SK-N-SH (cell line): Measurements from ENCODE around the gene RAB3A. TPM values are rescaled to one million over a fixed set of nuclear protein-coding genes. Genes with fewer than 3 reads are reported as not detected.
A peak's percentile ranks its signal among the peaks of the same experiment; 100 is the strongest.

Experiments used
- CTCF ChIA-PET: fragments of 300-600, 350-600 bp; formaldehyde crosslinking; extraction: SDS; loops from one replicate; lab custom pipeline; 2021; lab: Yijun Ruan, JAX
- POLR2A ChIA-PET: fragments of 350-600 bp; sonication (Branson Sonifier 250); formaldehyde crosslinking; extraction: SDS; loops from one replicate; lab custom pipeline; 2020; ENCODE audit warnings: antibody characterized with exemption, inconsistent platforms; lab: Yijun Ruan, JAX
- DNase-seq: peaks from one replicate; pipeline ENCODE4 v3.0.0; 2012
- H2AFZ ChIP-seq: fragments of 200-600 bp; sonication (generic); 2 replicates; pipeline ENCODE4 v1.8.1; 2016; ENCODE audit warnings: antibody characterized with exemption, mild to moderate bottlenecking, low read depth
- H3F3A ChIP-seq: fragments of 200-600 bp; sonication (generic); replicated peaks from 2 replicates; pipeline ENCODE3; 2016; ENCODE audit warnings: antibody characterized with exemption, mild to moderate bottlenecking; ENCODE audit not compliant: insufficient read depth
- H3K27ac ChIP-seq, 2 experiments: fragments of 200-500 bp in 1 of 2; fragments of 200-600 bp in 1 of 2; sonication (Bioruptor generic) in 1 of 2; sonication (generic), shearing (Covaris generic) in 1 of 2; 2 replicates each; pipeline versions ENCODE4 v1.5.1 to v1.6.1; 2014 to 2016; ENCODE audit warnings: low read depth in 2 of 2, inconsistent platforms in 1 of 2, low read length in 1 of 2, mild to moderate bottlenecking in 1 of 2, mixed read lengths in 1 of 2
- H3K27me3 ChIP-seq: fragments of 200-600 bp; sonication (generic), shearing (Covaris generic); 2 replicates; pipeline ENCODE4 v1.6.1; 2016; ENCODE audit warnings: mixed run types; ENCODE audit not compliant: insufficient read depth
- H3K36me3 ChIP-seq, 2 experiments: fragments of 200-500 bp in 1 of 2; fragments of 200-600 bp in 1 of 2; sonication (Bioruptor generic) in 1 of 2; sonication (generic) in 1 of 2; replicated peaks in 1 of 2; 2 replicates each; pipeline versions ENCODE3 to v1.5.1; 2014 to 2016; ENCODE audit warnings: low read length in 1 of 2, mild to moderate bottlenecking in 1 of 2; ENCODE audit not compliant: insufficient read depth in 2 of 2, control insufficient read depth in 1 of 2
- H3K4me1 ChIP-seq, 2 experiments: fragments of 200-500 bp in 1 of 2; fragments of 200-600 bp in 1 of 2; sonication (Bioruptor generic) in 1 of 2; sonication (generic), shearing (Covaris generic) in 1 of 2; 2 replicates each; pipeline versions ENCODE4 v1.5.1 to v1.6.1; 2014 to 2016; ENCODE audit warnings: low read depth in 1 of 2, low read length in 1 of 2, mixed run types in 1 of 2; ENCODE audit not compliant: insufficient read depth in 2 of 2, control insufficient read depth in 1 of 2
- H3K4me2 ChIP-seq: fragments of 200-600 bp; sonication (generic), shearing (Covaris generic); 2 replicates; pipeline ENCODE4 v1.6.1; 2017; ENCODE audit warnings: mixed run types
- H3K4me3 ChIP-seq, 2 experiments: fragments of 200-500 bp in 1 of 2; fragments of 200-600 bp in 1 of 2; sonication (Bioruptor generic) in 1 of 2; sonication (generic), shearing (Covaris generic) in 1 of 2; 2 replicates each; pipeline versions ENCODE4 v1.5.1 to v1.8.1; 2014 to 2016; ENCODE audit warnings: low read depth in 2 of 2, inconsistent platforms in 1 of 2, low read length in 1 of 2, mild to moderate bottlenecking in 1 of 2, mixed read lengths in 1 of 2, moderate library complexity in 1 of 2
- H3K79me2 ChIP-seq: fragments of 200-600 bp; sonication (generic); 2 replicates; pipeline ENCODE4 v1.8.1; 2017; ENCODE audit warnings: mild to moderate bottlenecking; ENCODE audit not compliant: insufficient read depth
- H3K9ac ChIP-seq: fragments of 200-600 bp; sonication (generic); 2 replicates; pipeline ENCODE4 v1.6.1; 2017; ENCODE audit warnings: mixed run types
- H3K9me2 ChIP-seq: fragments of 200-600 bp; sonication (generic); 2 replicates; pipeline ENCODE4 v1.6.1; 2017; ENCODE audit warnings: mixed run types
- H3K9me3 ChIP-seq: fragments of 200-600 bp; sonication (generic); 2 replicates; pipeline ENCODE4 v1.6.1; 2017; ENCODE audit warnings: mixed run types, mild to moderate bottlenecking, moderate library complexity
- H4K20me1 ChIP-seq: fragments of 200-600 bp; sonication (generic); 2 replicates; pipeline ENCODE4 v1.6.1; 2017; ENCODE audit warnings: mild to moderate bottlenecking, mixed run types; ENCODE audit not compliant: insufficient read depth
- IRF3 ChIP-seq: fragments of 150-350 bp; IDR thresholded peaks from 2 replicates; pipeline ENCODE4 v1.6.1; 2016; ENCODE audit warnings: mild to moderate bottlenecking, low read depth, low read length
- NFIC ChIP-seq: IDR thresholded peaks from 2 replicates; pipeline ENCODE4 v1.4.0; 2012; ENCODE audit warnings: borderline replicate concordance
- REST ChIP-seq: IDR thresholded peaks from 2 replicates; pipeline ENCODE4 v1.6.1; 2012; ENCODE audit warnings: mild to moderate bottlenecking, low read depth, low read length, moderate library complexity
- TCF12 ChIP-seq: IDR thresholded peaks from 2 replicates; pipeline ENCODE4 v1.4.0; 2012
- WGBS: methylation state at CpG from one replicate; pipeline ENCODE4 v1.1.6; 2017; ENCODE audit warnings: low lambda C conversion rate; 5-methylcytosine and 5-hydroxymethylcytosine counted together
- polyA plus RNA-seq, 3 experiments: library from polyadenylated mRNA; depleted of rRNA; stranded (reverse); fragments of >200 nt; gene quantifications; 2 replicates each; pipeline ENCODE4 v1.2.3, GENCODE V29; 2012

RAB3A gene
- polyA plus RNA-seq, 1 of the 3 experiments (the other 2 are of a cell fraction) = 9.7 TPM

- TF ChIP-seq REST = no peak
- no peak for TF ChIP-seq TCF12
Measured at GRCh38 chr19:18172331-18173053, 31.4 kb downstream of the RAB3A start (continued).

- no peak overlapping the region for H3K4me2 ChIP-seq
- 88% methylated on average over 8 of the region's 8 CpGs for WGBS
- POLR2A ChIA-PET = no interaction called here
Measured at GRCh38 chr19:18171605-18172327, 32.1 kb downstream of the RAB3A start.

More at GRCh38 chr19:18171605-18172327, 32.1 kb downstream of the RAB3A start:
- Histone ChIP-seq H4K20me1 (no peaks in the 10 kb centered on the region), H3K4me3 (no peak overlapping the region), H3K9me2 (no peaks in the 10 kb centered on the region), H3F3A (peaks cover 9% of the 10 kb centered on the region), H3K79me2 (no peaks in the 10 kb centered on the region), H3K27me3 (no peaks in the 10 kb centered on the region), H2AFZ (no peak overlapping the region), H3K9me3 (no peaks in the 10 kb centered on the region), H3K4me1 (peaks cover 0 to 8% of the 10 kb centered on the region in 2 experiments; a peak in 1 of 4 replicates), H3K9ac (no peak overlapping the region), H3K36me3 (peaks cover 9 to 11% of the 10 kb centered on the region in 2 experiments), H3K27ac (no peak overlapping the region)
- TF ChIP-seq NFIC (0 out of 2 replicates have a peak, but pooled peaks have one; percentile 16), IRF3 (no peak)
- DNase-seq = peak; percentile 30
- CTCF ChIA-PET = interaction anchor here (1.1 to 9.4 kb wide), 5 partner anchors 11 to 108 kb away, joined by 3 to 78 read pairs (median 4); partner anchors contain the start of gene PIK3R2
